ENCODE results near the gene PPP6R1. TPM values are rescaled to one million over a fixed set of nuclear protein-coding genes. Genes with fewer than 3 reads are reported as not detected.

Gene PPP6R1
- total and polyA plus RNA-seq, 8 donors: 19.5 to 112 (median 50.8) TPM

DNA sequence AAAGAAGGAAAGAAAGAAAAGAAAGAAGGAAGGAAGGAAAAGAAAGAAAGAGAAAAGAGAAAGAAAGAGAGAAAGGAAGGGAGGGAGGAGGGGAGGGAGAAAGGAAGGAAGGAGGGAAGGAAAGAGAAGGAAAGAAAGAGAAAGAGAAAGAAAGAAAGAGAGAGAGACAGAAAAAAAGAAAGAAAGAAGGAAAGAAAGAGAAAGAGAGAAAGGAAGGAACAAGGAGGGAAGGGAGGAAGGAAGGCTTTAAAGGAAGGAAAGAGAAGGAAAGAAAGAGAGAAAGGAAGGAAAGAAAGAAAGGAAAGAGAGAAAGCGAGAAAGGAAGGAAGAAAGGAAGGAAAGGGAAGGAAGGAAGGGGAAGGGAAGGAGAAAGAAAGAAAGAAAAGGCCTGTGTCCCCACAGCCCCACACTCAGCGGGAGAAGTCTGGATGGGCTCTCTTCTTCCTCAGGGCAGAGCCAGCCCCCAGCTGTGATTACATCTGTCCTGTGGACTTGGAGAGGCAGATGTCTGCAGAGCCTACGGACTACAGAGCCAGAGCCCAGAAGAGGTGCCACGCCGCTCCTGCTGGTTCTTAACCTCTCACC is 59.1 kb downstream of the PPP6R1 start:
- no peak overlapping the region for H3K27ac ChIP-seq
- DNase-seq: no peak
- 58 to 82% (median 71%) methylated on average over 5 of the region's 5 CpGs for WGBS, 5 donors
- intact Hi-C loops (cut with DNase I; ENCODE audit: low total_unique reads): no loop called here
- peaks cover 0 to 86% (median 42%) of the 10 kb centered on the region in 4 donors for H3K36me3 ChIP-seq
- H3K4me3 ChIP-seq: no peak overlapping the region
- H3K4me1 ChIP-seq: no peaks in the 10 kb centered on the region
- TF ChIP-seq EP300 (IDR thresholded peaks at IDR 0.05) (no peak), POLR2A (IDR thresholded peaks at IDR 0.05) (no peak), CTCF (IDR thresholded peaks at IDR 0.05) (no peak), POLR2AphosphoS5 (IDR thresholded peaks at IDR 0.05) (no peak)
- H3K9me3 ChIP-seq: no peaks in the 10 kb centered on the region
- peaks cover 0 to 44% (median 0%) of the 10 kb centered on the region in 3 donors for H3K27me3 ChIP-seq

DNA sequence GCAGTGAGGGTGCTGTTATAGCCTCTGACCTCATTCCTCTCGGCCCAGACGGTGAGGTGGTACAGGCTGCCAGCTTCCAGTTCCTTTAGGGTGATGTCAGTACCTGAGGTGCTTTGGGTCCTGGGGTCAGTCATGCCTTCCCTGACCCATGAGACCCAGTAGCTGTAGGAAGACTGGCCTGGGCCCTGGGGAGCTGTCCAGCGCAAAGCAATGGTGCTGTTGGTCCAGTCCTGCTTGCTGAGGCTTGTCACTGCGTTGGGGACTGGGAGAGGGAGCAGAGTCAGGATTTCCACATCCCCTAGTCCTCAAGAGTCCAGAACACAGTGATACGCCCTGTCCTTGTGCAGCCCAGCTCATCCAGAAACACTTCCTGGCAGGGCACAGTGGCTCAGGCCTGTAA is 60.2 kb downstream of the PPP6R1 start:
- H3K36me3 ChIP-seq: peaks cover 0 to 86% (median 40%) of the 10 kb centered on the region in 4 donors
- TF ChIP-seq CTCF (IDR thresholded peaks at IDR 0.05): no peak
- TF ChIP-seq POLR2A (IDR thresholded peaks at IDR 0.05): no peak
- TF ChIP-seq POLR2AphosphoS5 (IDR thresholded peaks at IDR 0.05): no peak
- TF ChIP-seq EP300 (IDR thresholded peaks at IDR 0.05): no peak
- DNase-seq: no peak

DNA sequence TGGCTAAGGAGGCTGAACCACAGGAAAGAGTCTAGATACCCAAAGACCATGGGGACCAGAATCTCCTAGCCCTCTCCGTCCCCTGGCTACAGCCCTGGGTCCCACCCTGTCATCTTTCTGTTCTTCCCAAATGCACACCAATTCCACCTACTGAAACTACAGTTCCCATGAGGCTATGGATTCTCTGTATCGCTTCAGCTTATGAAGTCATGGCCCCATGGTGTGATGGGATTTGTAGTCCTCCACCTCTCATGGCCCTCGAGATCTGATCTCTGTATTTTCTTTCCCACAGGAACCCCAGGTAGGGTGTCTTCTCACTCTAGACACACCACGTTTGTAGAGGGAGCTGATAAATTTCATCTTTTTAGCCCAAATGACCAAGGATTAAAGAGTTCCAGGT is 61.3 kb downstream of the PPP6R1 start:
- Histone ChIP-seq H3K4me3 (no peak overlapping the region), H3K36me3 (peaks cover 0 to 89% (median 40%) of the 10 kb centered on the region in 4 donors), H3K27me3 (peaks cover 0 to 54% (median 0%) of the 10 kb centered on the region in 3 donors), H3K27ac (no peak overlapping the region), H3K4me1 (no peaks in the 10 kb centered on the region), H3K9me3 (no peaks in the 10 kb centered on the region)
- no peak for DNase-seq
- TF ChIP-seq EP300 (IDR thresholded peaks at IDR 0.05) (no peak), CTCF (IDR thresholded peaks at IDR 0.05) (no peak), POLR2AphosphoS5 (IDR thresholded peaks at IDR 0.05) (no peak), POLR2A (IDR thresholded peaks at IDR 0.05) (no peak)
- intact Hi-C loops (cut with DNase I; ENCODE audit: low total_unique reads): no loop called here
- WGBS, 5 donors: 56 to 73% (median 72%) methylated on average over 4 of the region's 4 CpGs

More for the DNA sequence above, 60.2 kb downstream of the PPP6R1 start:
- intact Hi-C loops (cut with DNase I; ENCODE audit: low total_unique reads): no loop called here
- H3K27me3 ChIP-seq: peaks cover 0 to 43% (median 0%) of the 10 kb centered on the region in 3 donors
- WGBS, 5 donors: 65 to 77% (median 74%) methylated on average over 2 to 5 of the region's 5 CpGs
- no peak overlapping the region for H3K27ac ChIP-seq
- no peak overlapping the region for H3K4me3 ChIP-seq
- no peaks in the 10 kb centered on the region for H3K4me1 ChIP-seq
- H3K9me3 ChIP-seq: no peaks in the 10 kb centered on the region

GRCh38 chr19:55196803-55197202 is 62.0 kb downstream of the PPP6R1 start:
- intact Hi-C loops (cut with DNase I; ENCODE audit: low total_unique reads): no loop called here
- DNase-seq: no peak
- WGBS, 5 donors: 87 to 93% (median 88%) methylated on average over 10 of the region's 10 CpGs
- Histone ChIP-seq H3K36me3 (peaks cover 0 to 89% (median 37%) of the 10 kb centered on the region in 4 donors), H3K27ac (no peak overlapping the region), H3K9me3 (no peaks in the 10 kb centered on the region), H3K4me3 (no peak overlapping the region), H3K4me1 (no peaks in the 10 kb centered on the region), H3K27me3 (peaks cover 0 to 60% (median 0%) of the 10 kb centered on the region in 3 donors)
- TF ChIP-seq CTCF (IDR thresholded peaks at IDR 0.05): no peak

Data from stomach (tissue), 9 donors.